Brain microvascular endothelial cell (primary cell): ENCODE measurements around the gene ROM1.
"Not testable (repeated sequence)": the region's sequence is repeated elsewhere in the genome, so short reads cannot be mapped to it uniquely, and the experiment has no call there.

Experiments used
- DNase-seq: peaks from one replicate; pipeline ENCODE4 v3.0.0-alpha.2; 2020
- H3K27ac ChIP-seq: fragments of 250-450 bp; sonication (Bioruptor Pico); 2 replicates; pipeline ENCODE4 v1.5.1; 2020; ENCODE audit warnings: mild to moderate bottlenecking, moderate library complexity
- H3K27me3 ChIP-seq: fragments of 250-450 bp; sonication (Bioruptor Pico); replicated peaks from 2 replicates; pipeline ENCODE4 v1.5.1; 2020; ENCODE audit warnings: mild to moderate bottlenecking
- H3K36me3 ChIP-seq: fragments of 250-450 bp; sonication (Bioruptor Pico); replicated peaks from 2 replicates; pipeline ENCODE4 v1.5.1; 2020; ENCODE audit warnings: mild to moderate bottlenecking
- H3K4me3 ChIP-seq: 2 replicates; pipeline ENCODE4 v1.5.1; 2011; ENCODE audit warnings: low read depth, mild to moderate bottlenecking, control low read depth, low read length, moderate library complexity
- in situ Hi-C: cut with HindIII; loops from 2 replicates; pipeline ENCODE4 v1.10.0; 2017; ENCODE audit warnings: low sequenced_read_pairs, low pct_ligation_motif_present
- TF ChIP-seq, protein P1 (sequence below): IDR thresholded peaks from 2 replicates; pipeline ENCODE4 v1.5.1; 2011; ENCODE audit warnings: low read depth, mild to moderate bottlenecking, moderate library complexity, low read length, control low read depth, inconsistent platforms; ENCODE audit errors: missing control alignments

The ROM1 gene

GRCh38 chr11:62610814-62611704 is 2.0 kb upstream of the ROM1 start:
- TF ChIP-seq, protein P1, sequence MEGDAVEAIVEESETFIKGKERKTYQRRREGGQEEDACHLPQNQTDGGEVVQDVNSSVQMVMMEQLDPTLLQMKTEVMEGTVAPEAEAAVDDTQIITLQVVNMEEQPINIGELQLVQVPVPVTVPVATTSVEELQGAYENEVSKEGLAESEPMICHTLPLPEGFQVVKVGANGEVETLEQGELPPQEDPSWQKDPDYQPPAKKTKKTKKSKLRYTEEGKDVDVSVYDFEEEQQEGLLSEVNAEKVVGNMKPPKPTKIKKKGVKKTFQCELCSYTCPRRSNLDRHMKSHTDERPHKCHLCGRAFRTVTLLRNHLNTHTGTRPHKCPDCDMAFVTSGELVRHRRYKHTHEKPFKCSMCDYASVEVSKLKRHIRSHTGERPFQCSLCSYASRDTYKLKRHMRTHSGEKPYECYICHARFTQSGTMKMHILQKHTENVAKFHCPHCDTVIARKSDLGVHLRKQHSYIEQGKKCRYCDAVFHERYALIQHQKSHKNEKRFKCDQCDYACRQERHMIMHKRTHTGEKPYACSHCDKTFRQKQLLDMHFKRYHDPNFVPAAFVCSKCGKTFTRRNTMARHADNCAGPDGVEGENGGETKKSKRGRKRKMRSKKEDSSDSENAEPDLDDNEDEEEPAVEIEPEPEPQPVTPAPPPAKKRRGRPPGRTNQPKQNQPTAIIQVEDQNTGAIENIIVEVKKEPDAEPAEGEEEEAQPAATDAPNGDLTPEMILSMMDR, result no peak

DNA sequence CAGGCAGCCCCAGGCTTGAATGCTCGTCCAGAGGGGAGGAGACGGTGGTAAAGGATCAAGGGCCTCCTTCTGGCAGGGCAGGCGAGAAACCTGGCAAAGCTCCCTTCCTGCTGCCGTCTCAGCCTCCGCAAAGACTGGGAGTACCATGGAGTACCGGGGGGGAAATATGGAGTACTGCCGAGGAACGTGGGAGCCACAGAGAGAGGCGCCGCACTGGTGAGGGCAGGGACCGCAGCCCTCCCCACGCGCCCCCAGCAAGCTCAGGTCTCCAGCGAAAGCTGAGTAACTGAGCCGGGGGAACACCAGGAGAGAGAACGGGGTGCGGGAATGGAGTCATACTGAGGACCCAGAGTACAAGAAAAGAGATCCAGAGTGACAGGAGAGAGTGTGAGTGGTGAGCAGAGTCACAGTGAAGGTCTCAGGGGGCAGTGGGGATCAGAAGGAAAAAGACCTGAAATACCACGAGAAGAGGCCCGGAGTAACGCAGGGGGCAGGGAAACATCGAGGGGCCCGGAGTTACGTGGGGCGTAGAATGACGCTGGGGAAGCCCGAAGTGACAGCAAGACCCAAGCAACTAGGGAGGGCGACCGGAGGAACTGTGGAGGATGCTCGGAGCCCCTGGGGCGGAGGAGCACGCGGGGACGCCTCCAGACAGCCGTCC is 1.2 kb upstream of the ROM1 start:
- Histone ChIP-seq H3K27ac (peak overlapping the region; percentile 42), H3K36me3 (peaks cover 7% of the 10 kb centered on the region), H3K27me3 (no peaks in the 10 kb centered on the region), H3K4me3 (peak overlapping the region; percentile 75)
- TF ChIP-seq, protein P1, result peak; percentile 9
- in situ Hi-C loops, result no loop called here
- DNase-seq, result no peak

More at GRCh38 chr11:62610814-62611704, 2.0 kb upstream of the ROM1 start:
- no peak for DNase-seq
- H3K36me3 ChIP-seq, result peaks cover 2% of the 10 kb centered on the region
- H3K4me3 ChIP-seq, result peak overlapping the region; percentile 75
- no peaks in the 10 kb centered on the region for H3K27me3 ChIP-seq
- H3K27ac ChIP-seq, result no peak overlapping the region
- in situ Hi-C loops, result no loop called here

GRCh38 chr11:62613291-62613778 is 278 bp downstream of the ROM1 start:
- Histone ChIP-seq H3K27me3 (no peaks in the 10 kb centered on the region), H3K4me3 (no peak overlapping the region), H3K36me3 (peaks cover 10% of the 10 kb centered on the region), H3K27ac (no peak overlapping the region)
- DNase-seq, result no peak
- in situ Hi-C loops, result no loop called here
- TF ChIP-seq, protein P1, result no peak

DNA sequence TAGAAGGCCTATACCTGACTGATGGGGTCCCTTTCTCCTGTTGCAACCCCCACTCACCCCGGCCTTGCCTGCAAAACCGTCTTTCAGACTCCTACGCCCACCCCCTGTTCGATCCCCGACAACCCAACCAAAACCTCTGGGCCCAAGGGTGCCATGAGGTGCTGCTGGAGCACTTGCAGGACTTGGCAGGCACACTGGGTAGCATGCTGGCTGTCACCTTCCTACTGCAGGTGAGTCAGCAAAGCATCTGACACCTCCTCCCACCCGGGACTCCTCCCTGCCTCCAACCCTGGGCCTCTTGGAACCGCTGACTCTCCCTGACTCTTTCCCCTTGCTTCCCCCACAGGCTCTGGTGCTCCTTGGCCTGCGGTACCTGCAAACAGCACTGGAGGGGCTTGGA is 1.2 kb downstream of the ROM1 start:
- peaks cover 10% of the 10 kb centered on the region for H3K36me3 ChIP-seq
- in situ Hi-C loops, result no loop called here
- H3K27me3 ChIP-seq, result no peaks in the 10 kb centered on the region
- DNase-seq, result no peak
- H3K4me3 ChIP-seq, result no peak overlapping the region
- no peak overlapping the region for H3K27ac ChIP-seq
- TF ChIP-seq, protein P1, result no peak

- DNase-seq, result no peak
- Histone ChIP-seq H3K4me3 (no peak overlapping the region), H3K27me3 (no peaks in the 10 kb centered on the region), H3K27ac (no peak overlapping the region), H3K36me3 (peaks cover 12% of the 10 kb centered on the region)
- in situ Hi-C loops, result no loop called here
- TF ChIP-seq, protein P1, result no peak
Measured at GRCh38 chr11:62615521-62615920, 2.5 kb downstream of the ROM1 start.

DNA sequence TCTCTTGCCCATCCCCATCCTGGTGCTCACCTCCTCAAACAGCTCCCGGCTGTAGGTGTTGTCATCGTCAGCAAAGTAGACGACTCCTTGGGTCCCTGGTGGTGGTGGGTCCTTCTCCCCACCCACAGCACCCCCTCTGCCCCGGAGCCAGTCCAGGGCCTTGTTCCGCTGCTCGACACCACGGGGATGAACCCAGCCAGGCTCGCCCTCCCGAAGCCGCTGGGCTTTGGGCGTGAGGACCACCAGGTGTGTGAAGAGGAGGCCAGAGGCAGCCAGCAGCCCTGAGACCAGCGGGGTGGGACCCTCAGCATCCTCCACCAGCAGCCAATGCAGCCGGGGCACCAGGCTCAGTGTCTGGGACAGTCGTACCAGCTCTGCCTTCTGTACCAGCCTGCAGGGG is 3.9 kb downstream of the ROM1 start:
- in situ Hi-C loops, H3K27me3 ChIP-seq, DNase-seq, H3K4me3 ChIP-seq, H3K27ac ChIP-seq: not testable (repeated sequence)
- peaks cover 12% of the 10 kb centered on the region for H3K36me3 ChIP-seq
